Measurements from ENCODE around the gene REG1A.

DNA sequence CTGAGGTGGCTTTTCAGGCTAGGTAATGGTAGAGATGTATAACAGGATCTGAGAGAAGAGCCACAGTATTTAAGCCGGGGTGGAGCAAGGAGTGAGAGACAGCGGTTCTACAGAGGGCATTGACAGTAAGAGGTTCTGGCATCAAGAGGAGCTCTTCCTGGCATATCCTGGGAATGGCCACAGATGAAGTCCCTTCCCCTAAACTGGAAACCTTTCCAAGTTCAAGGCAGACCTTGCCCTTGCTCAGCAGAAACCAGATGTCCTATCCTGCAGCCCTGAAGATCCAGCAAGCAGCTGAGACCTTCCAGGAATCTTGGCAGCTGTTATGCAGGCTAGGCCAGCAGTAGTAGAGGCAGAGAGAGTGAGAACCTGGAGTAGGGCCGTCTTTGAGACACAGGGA, 18.1 kb downstream of the REG1A start:
- TF ChIP-seq, protein P1, sequence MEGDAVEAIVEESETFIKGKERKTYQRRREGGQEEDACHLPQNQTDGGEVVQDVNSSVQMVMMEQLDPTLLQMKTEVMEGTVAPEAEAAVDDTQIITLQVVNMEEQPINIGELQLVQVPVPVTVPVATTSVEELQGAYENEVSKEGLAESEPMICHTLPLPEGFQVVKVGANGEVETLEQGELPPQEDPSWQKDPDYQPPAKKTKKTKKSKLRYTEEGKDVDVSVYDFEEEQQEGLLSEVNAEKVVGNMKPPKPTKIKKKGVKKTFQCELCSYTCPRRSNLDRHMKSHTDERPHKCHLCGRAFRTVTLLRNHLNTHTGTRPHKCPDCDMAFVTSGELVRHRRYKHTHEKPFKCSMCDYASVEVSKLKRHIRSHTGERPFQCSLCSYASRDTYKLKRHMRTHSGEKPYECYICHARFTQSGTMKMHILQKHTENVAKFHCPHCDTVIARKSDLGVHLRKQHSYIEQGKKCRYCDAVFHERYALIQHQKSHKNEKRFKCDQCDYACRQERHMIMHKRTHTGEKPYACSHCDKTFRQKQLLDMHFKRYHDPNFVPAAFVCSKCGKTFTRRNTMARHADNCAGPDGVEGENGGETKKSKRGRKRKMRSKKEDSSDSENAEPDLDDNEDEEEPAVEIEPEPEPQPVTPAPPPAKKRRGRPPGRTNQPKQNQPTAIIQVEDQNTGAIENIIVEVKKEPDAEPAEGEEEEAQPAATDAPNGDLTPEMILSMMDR (IDR thresholded peaks at IDR 0.05), result no peak
- no peak for TF ChIP-seq POLR2A (IDR thresholded peaks at IDR 0.05)
